Natural killer cell treated with Interleukin-12 subunit alpha and Interleukin-12 subunit beta and Interleukin-15 and Interleukin-18, amount 100 ng/mL, for 72 hours (primary cell): ENCODE measurements around the gene CLDN2. TPM values are rescaled to one million over a fixed set of nuclear protein-coding genes. Genes with fewer than 3 reads are reported as not detected.
"Not testable (repeated sequence)": the region's sequence is repeated elsewhere in the genome, so short reads cannot be mapped to it uniquely, and the experiment has no call there.

Source experiments
- ATAC-seq, 2 donors: fragments of 150-1000 bp; cut with Tn5 transposase in 1 of 2; sonication (Bioruptor Pico), chemical (Tn5 transposase) in 1 of 2; 2 replicates each; pipeline ENCODE4 v1.10.0; 2021
- DNase-seq: peaks from one replicate; pipeline ENCODE4 v3.0.0; 2022; ENCODE audit warnings: low spot score
- H3K27ac Mint-ChIP-seq, 2 donors: 1 replicate in 1 of 2; 2 replicates in 1 of 2; pipeline ENCODE4 v1.8.0; 2022; ENCODE audit warnings: mixed read lengths in 2 of 2, mild to moderate bottlenecking in 1 of 2, moderate library complexity in 1 of 2
- H3K27me3 Mint-ChIP-seq, 2 donors: 1 replicate in 1 of 2; 2 replicates in 1 of 2; pipeline ENCODE4 v1.8.0; 2022; ENCODE audit warnings: mixed read lengths in 2 of 2
- H3K36me3 Mint-ChIP-seq: one replicate; pipeline ENCODE4 v1.8.0; 2022; ENCODE audit warnings: mixed read lengths
- H3K4me1 Mint-ChIP-seq, 2 donors: 1 replicate in 1 of 2; 2 replicates in 1 of 2; pipeline ENCODE4 v1.8.0; 2022; ENCODE audit warnings: low read depth in 2 of 2, mixed read lengths in 2 of 2, mild to moderate bottlenecking in 1 of 2
- H3K4me3 Mint-ChIP-seq: one replicate; pipeline ENCODE4 v1.8.0; 2022; ENCODE audit warnings: mixed read lengths
- H3K9me3 Mint-ChIP-seq: 2 replicates; pipeline ENCODE4 v1.8.0; 2022; ENCODE audit warnings: mixed read lengths
- total RNA-seq, 2 donors: library from RNA; stranded (reverse); gene quantifications; one replicate each; pipeline ENCODE4 v1.2.3, GENCODE V29; 2022

Gene CLDN2
- total RNA-seq: not detected

GRCh38 chrX:106919932-106920452 lies at the start of gene CLDN2:
TSS of gene CLDN2 (plus strand) at chrX:106920402. CDS start at chrX:106928229, 7,827 bp downstream.
- ATAC-seq (no peak), DNase-seq (no peak)
- Mint-ChIP-seq H3K4me3 (no peak within 1 kb of the TSS), H3K4me1 (peaks cover 7 to 9% of the 10 kb centered on the region in 2 donors), H3K9me3 (no peaks in the 10 kb centered on the region), H3K27me3 (peaks cover 15% of the 10 kb centered on the region in 2 donors), H3K36me3 (no peaks in the 10 kb centered on the region), H3K27ac (no peak within 1 kb of the TSS)

GRCh38 chrX:106872796-106873195 lies 47.4 kb upstream of the CLDN2 start:
- DNase-seq, H3K27ac Mint-ChIP-seq, H3K4me1 Mint-ChIP-seq, H3K4me3 Mint-ChIP-seq, H3K36me3 Mint-ChIP-seq, H3K27me3 Mint-ChIP-seq, ATAC-seq, H3K9me3 Mint-ChIP-seq: not testable (repeated sequence)

- Mint-ChIP-seq H3K27me3 (peaks cover 11 to 18% of the 10 kb centered on the region in 2 donors), H3K4me3 (no peak overlapping the region), H3K4me1 (no peaks in the 10 kb centered on the region), H3K27ac (no peak overlapping the region), H3K9me3 (no peaks in the 10 kb centered on the region), H3K36me3 (no peaks in the 10 kb centered on the region)
- ATAC-seq (no peak), DNase-seq (no peak)
These were observed 46.1 kb upstream of the CLDN2 start for GRCh38 chrX:106874075-106874474.

- H3K27me3 Mint-ChIP-seq: peaks cover 14 to 23% of the 10 kb centered on the region in 2 donors
- no peak overlapping the region for H3K27ac Mint-ChIP-seq
- no peaks in the 10 kb centered on the region for H3K4me1 Mint-ChIP-seq
- H3K4me3 Mint-ChIP-seq: no peak overlapping the region
- no peaks in the 10 kb centered on the region for H3K36me3 Mint-ChIP-seq
- ATAC-seq (no peak), DNase-seq (no peak)
- H3K9me3 Mint-ChIP-seq: no peaks in the 10 kb centered on the region
These were observed 45.1 kb upstream of the CLDN2 start for GRCh38 chrX:106875151-106875550.

GRCh38 chrX:106889468-106889867 lies 30.7 kb upstream of the CLDN2 start:
- Mint-ChIP-seq H3K4me1 (no peaks in the 10 kb centered on the region), H3K9me3 (no peaks in the 10 kb centered on the region), H3K4me3 (no peak overlapping the region), H3K27ac (no peak overlapping the region), H3K36me3 (no peaks in the 10 kb centered on the region), H3K27me3 (peaks cover 13 to 30% of the 10 kb centered on the region in 2 donors)
- ATAC-seq (no peak), DNase-seq (no peak)

- no peaks in the 10 kb centered on the region for H3K36me3 Mint-ChIP-seq
- DNase-seq: no peak
- H3K4me3 Mint-ChIP-seq: no peak overlapping the region
- no peaks in the 10 kb centered on the region for H3K4me1 Mint-ChIP-seq
- no peaks in the 10 kb centered on the region for H3K9me3 Mint-ChIP-seq
- ATAC-seq: no peak
- no peak overlapping the region for H3K27ac Mint-ChIP-seq
- H3K27me3 Mint-ChIP-seq: peaks cover 8 to 26% of the 10 kb centered on the region in 2 donors
These were observed 28.3 kb upstream of the CLDN2 start for GRCh38 chrX:106891762-106892460.

GRCh38 chrX:106894392-106894909 lies 25.8 kb upstream of the CLDN2 start:
- DNase-seq (no peak), ATAC-seq (peak in 1 of 2 donors; percentile 74)
- H3K27me3 Mint-ChIP-seq: peaks cover 0 to 23% of the 10 kb centered on the region in 2 donors
- no peaks in the 10 kb centered on the region for H3K36me3 Mint-ChIP-seq
- H3K4me1 Mint-ChIP-seq: no peaks in the 10 kb centered on the region
- H3K4me3 Mint-ChIP-seq: no peak overlapping the region
- H3K27ac Mint-ChIP-seq: no peak overlapping the region
- no peaks in the 10 kb centered on the region for H3K9me3 Mint-ChIP-seq

- DNase-seq (no peak), ATAC-seq (peak in 1 of 2 donors; percentile 8)
- Mint-ChIP-seq H3K9me3 (no peaks in the 10 kb centered on the region), H3K4me3 (no peak overlapping the region), H3K27me3 (peaks cover 0 to 22% of the 10 kb centered on the region in 2 donors), H3K4me1 (no peaks in the 10 kb centered on the region), H3K36me3 (no peaks in the 10 kb centered on the region), H3K27ac (no peak overlapping the region)
These were observed 25.2 kb upstream of the CLDN2 start for GRCh38 chrX:106894978-106895452.

GRCh38 chrX:106897259-106897658 lies 22.9 kb upstream of the CLDN2 start:
- no peaks in the 10 kb centered on the region for H3K36me3 Mint-ChIP-seq
- no peak overlapping the region for H3K4me3 Mint-ChIP-seq
- DNase-seq: no peak
- H3K4me1 Mint-ChIP-seq: no peaks in the 10 kb centered on the region
- no peak for ATAC-seq
- no peak overlapping the region for H3K27ac Mint-ChIP-seq
- no peaks in the 10 kb centered on the region for H3K9me3 Mint-ChIP-seq
- H3K27me3 Mint-ChIP-seq: peaks cover 0 to 13% of the 10 kb centered on the region in 2 donors

- no peaks in the 10 kb centered on the region for H3K36me3 Mint-ChIP-seq
- peaks cover 0 to 9% of the 10 kb centered on the region in 2 donors for H3K27me3 Mint-ChIP-seq
- H3K9me3 Mint-ChIP-seq: no peaks in the 10 kb centered on the region
- H3K4me3 Mint-ChIP-seq: no peak overlapping the region
- DNase-seq (no peak), ATAC-seq (no peak)
- no peaks in the 10 kb centered on the region for H3K4me1 Mint-ChIP-seq
- H3K27ac Mint-ChIP-seq: no peak overlapping the region
These were observed 21.7 kb upstream of the CLDN2 start for GRCh38 chrX:106898462-106898861.

- no peaks in the 10 kb centered on the region for H3K4me1 Mint-ChIP-seq
- H3K27me3 Mint-ChIP-seq: peaks cover 0 to 8% of the 10 kb centered on the region in 2 donors
- no peaks in the 10 kb centered on the region for H3K9me3 Mint-ChIP-seq
- no peak overlapping the region for H3K4me3 Mint-ChIP-seq
- ATAC-seq (no peak), DNase-seq (no peak)
- no peak overlapping the region for H3K27ac Mint-ChIP-seq
- H3K36me3 Mint-ChIP-seq: no peaks in the 10 kb centered on the region
These were observed 20.9 kb upstream of the CLDN2 start for GRCh38 chrX:106899276-106899675.

GRCh38 chrX:106899841-106900240 lies 20.4 kb upstream of the CLDN2 start:
- no peak for ATAC-seq
- Mint-ChIP-seq H3K9me3 (no peaks in the 10 kb centered on the region), H3K27ac (no peak overlapping the region), H3K4me1 (no peaks in the 10 kb centered on the region), H3K36me3 (no peaks in the 10 kb centered on the region), H3K4me3 (no peak overlapping the region), H3K27me3 (peaks cover 0 to 8% of the 10 kb centered on the region in 2 donors)
- no peak for DNase-seq

- ATAC-seq (no peak), DNase-seq (no peak)
- H3K9me3 Mint-ChIP-seq: no peaks in the 10 kb centered on the region
- no peak overlapping the region for H3K4me3 Mint-ChIP-seq
- H3K27ac Mint-ChIP-seq: no peak overlapping the region
- peaks cover 0 to 6% of the 10 kb centered on the region in 2 donors for H3K27me3 Mint-ChIP-seq
- H3K36me3 Mint-ChIP-seq: no peaks in the 10 kb centered on the region
- no peaks in the 10 kb centered on the region for H3K4me1 Mint-ChIP-seq
These were observed 18.9 kb upstream of the CLDN2 start for GRCh38 chrX:106901341-106901740.

GRCh38 chrX:106901781-106902219 lies 18.4 kb upstream of the CLDN2 start:
- H3K27me3 Mint-ChIP-seq: peaks cover 0 to 6% of the 10 kb centered on the region in 2 donors
- H3K4me1 Mint-ChIP-seq: no peaks in the 10 kb centered on the region
- DNase-seq: no peak
- H3K9me3 Mint-ChIP-seq: no peaks in the 10 kb centered on the region
- no peak overlapping the region for H3K4me3 Mint-ChIP-seq
- no peaks in the 10 kb centered on the region for H3K36me3 Mint-ChIP-seq
- ATAC-seq: no peak
- H3K27ac Mint-ChIP-seq: no peak overlapping the region
